ENCODE measurements around the gene AATK.

AATK gene

DNA sequence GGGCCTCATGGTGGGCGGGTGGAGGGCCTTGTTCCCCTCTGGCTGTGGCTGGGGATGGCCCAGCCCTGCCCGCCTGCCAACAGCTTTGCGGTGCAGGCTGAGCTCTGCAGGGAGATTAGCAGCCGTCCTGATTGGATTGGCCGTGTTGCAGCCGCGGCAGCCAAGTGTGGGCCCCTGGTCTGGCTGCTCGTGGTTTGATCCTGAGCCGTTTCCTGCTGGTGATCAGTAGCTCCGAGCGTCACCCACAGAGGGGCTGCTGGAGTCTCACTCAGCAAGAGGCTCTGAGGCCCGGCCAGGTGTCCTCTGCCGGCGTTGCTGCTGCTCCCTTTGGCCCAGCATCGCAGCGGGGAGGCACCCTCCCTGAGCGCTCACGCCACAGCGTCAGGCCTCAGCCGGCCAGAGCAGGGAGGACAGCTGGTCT is 98.6 kb downstream of the AATK start:
- DNase-seq, result no peak
